GM12878 (cell line): ENCODE measurements around the gene RPL21. TPM values are rescaled to one million over a fixed set of nuclear protein-coding genes. Genes with fewer than 3 reads are reported as not detected.

Source experiments
- ATAC-seq: fragments of 200-7000 bp; cut with Tn5 transposase; 3 replicates; pipeline ENCODE4 v1.9.1; 2020; ENCODE audit warnings: mild to moderate bottlenecking, moderate library complexity
- BruUV-seq: library from RNA; stranded (reverse); fragments of 400-500 nt; replicated peaks from 2 replicates; lab custom pipeline; 2021; lab: Mats Ljungman, UMichigan
- CTCF ChIA-PET: fragments of 300-600 bp; sonication (Branson Sonifier 250); formaldehyde crosslinking; extraction: SDS; loops from one replicate; lab custom pipeline; 2021; ENCODE audit warnings: inconsistent platforms; lab: Yijun Ruan, JAX
- POLR2A ChIA-PET: fragments of 350-600 bp; formaldehyde crosslinking; extraction: SDS; loops from one replicate; lab custom pipeline; 2021; ENCODE audit warnings: inconsistent platforms; lab: Charles Lee
- RAD21 ChIA-PET: fragments of 300-600 bp; sonication (Branson Sonifier 250); formaldehyde crosslinking; loops from one replicate; lab custom pipeline; 2023; ENCODE audit warnings: antibody characterized with exemption; ENCODE audit not compliant: unreplicated experiment; lab: Charles Lee
- SMC1A ChIA-PET: fragments of 300-600 bp; sonication (Branson Sonifier 250); formaldehyde crosslinking; loops from one replicate; lab custom pipeline; 2023; ENCODE audit not compliant: unreplicated experiment, uncharacterized antibody; lab: Charles Lee
- DNase-seq: peaks from one replicate; pipeline ENCODE4 v3.0.0-alpha.2; 2011; ENCODE audit warnings: low read depth, low spot score
- FAIRE-seq: peaks from 3 replicates; lab custom pipeline; 2011; peaks lifted over from hg19 to GRCh38; lab: Jason Lieb, UNC
- H2AFZ ChIP-seq: 2 replicates; pipeline ENCODE4 v1.6.0; 2011; ENCODE audit warnings: low read depth, low read length, control low read depth; ENCODE audit not compliant: control insufficient read depth
- H3K27ac ChIP-seq: 2 replicates; pipeline ENCODE4 v1.5.1; 2011; ENCODE audit warnings: control low read depth; ENCODE audit not compliant: control insufficient read depth, insufficient read depth
- H3K27me3 ChIP-seq, 2 experiments: replicated peaks in 1 of 2; 2 replicates each; pipeline versions ENCODE4 v1.6.0 to v1.6.1; 2011; ENCODE audit warnings: low read length in 1 of 2; ENCODE audit not compliant: control insufficient read depth in 2 of 2, insufficient read depth in 2 of 2
- H3K36me3 ChIP-seq, 2 experiments: 2 replicates each; pipeline ENCODE4 v1.5.1; 2011; ENCODE audit warnings: low read length in 1 of 2; ENCODE audit not compliant: control insufficient read depth in 2 of 2, insufficient read depth in 2 of 2
- H3K4me1 ChIP-seq: 2 replicates; pipeline ENCODE4 v1.6.1; 2011; ENCODE audit warnings: mild to moderate bottlenecking, low read length, moderate library complexity, mixed read lengths; ENCODE audit not compliant: control insufficient read depth, insufficient read depth
- H3K4me2 ChIP-seq: 2 replicates; pipeline ENCODE4 v1.6.0; 2011; ENCODE audit warnings: control low read depth; ENCODE audit not compliant: control insufficient read depth, insufficient read depth
- H3K4me3 ChIP-seq: fragments of 200-600 bp; sonication (generic); 2 replicates; pipeline ENCODE4 v1.5.1; 2016
- H3K79me2 ChIP-seq: 2 replicates; pipeline ENCODE4 v1.6.0; 2011; ENCODE audit warnings: low read length; ENCODE audit not compliant: control insufficient read depth, insufficient read depth
- H3K9ac ChIP-seq: 2 replicates; pipeline ENCODE4 v1.8.0; 2011; ENCODE audit warnings: low read length, control low read depth, mixed read lengths; ENCODE audit not compliant: control insufficient read depth, insufficient read depth
- H3K9me3 ChIP-seq: replicated peaks from 3 replicates; pipeline ENCODE4 v1.5.1; 2011; ENCODE audit warnings: mild to moderate bottlenecking, low read length; ENCODE audit not compliant: control insufficient read depth, insufficient read depth
- H4K20me1 ChIP-seq: 2 replicates; pipeline ENCODE4 v1.6.0; 2011; ENCODE audit not compliant: control insufficient read depth, insufficient read depth
- CBFB ChIP-seq: IDR thresholded peaks from 2 replicates; pipeline ENCODE4 v1.6.1; 2016; ENCODE audit warnings: antibody characterized with exemption, low read depth
- FOS ChIP-seq: IDR thresholded peaks from 3 replicates; pipeline ENCODE4 v1.6.1; 2011; ENCODE audit warnings: borderline replicate concordance; ENCODE audit not compliant: insufficient read length; ENCODE audit errors: extremely low read depth
- KLF5 ChIP-seq: fragments of 450-650 bp; IDR thresholded peaks from 2 replicates; pipeline ENCODE4 v1.6.1; 2014; ENCODE audit warnings: mild to moderate bottlenecking; ENCODE audit not compliant: partially characterized antibody
- POU2F2 ChIP-seq: IDR thresholded peaks from 3 replicates; pipeline ENCODE4 v1.6.1; 2011; ENCODE audit warnings: low read depth, mild to moderate bottlenecking, low read length, borderline replicate concordance
- RBBP5 ChIP-seq: fragments of 200-600 bp; sonication (generic); conservative IDR thresholded peaks from 2 replicates; pipeline ENCODE4 v1.6.1; 2016
- SIN3A ChIP-seq: IDR thresholded peaks from 2 replicates; pipeline ENCODE4 v1.6.1; 2012; ENCODE audit warnings: low read depth, low read length, improper control_type of control experiment
- SMC3 ChIP-seq: IDR thresholded peaks from 2 replicates; pipeline ENCODE4 v1.6.1; 2011; ENCODE audit warnings: low read length, improper control_type of control experiment, borderline replicate concordance
- SPI1 ChIP-seq: IDR thresholded peaks from 2 replicates; pipeline ENCODE4 v1.6.1; 2011; ENCODE audit warnings: low read depth, mild to moderate bottlenecking, low read length, moderate library complexity, borderline replicate concordance; ENCODE audit not compliant: insufficient read depth
- STAT3 ChIP-seq: IDR thresholded peaks from 2 replicates; pipeline ENCODE4 v1.6.1; 2011; ENCODE audit warnings: low read depth, low read length, improper control_type of control experiment
- TAF1 ChIP-seq: IDR thresholded peaks from 2 replicates; pipeline ENCODE4 v1.6.1; 2011; ENCODE audit warnings: mild to moderate bottlenecking, low read depth, low read length, borderline replicate concordance
- TCF7 ChIP-seq: IDR thresholded peaks from 2 replicates; pipeline ENCODE4 v1.6.1; 2014; ENCODE audit warnings: antibody characterized with exemption, borderline replicate concordance
- ZBTB11 ChIP-seq: fragments of 450-650 bp; formaldehyde crosslinking; IDR thresholded peaks from 2 replicates; pipeline ENCODE4 v1.5.0; 2022; ENCODE audit warnings: mild to moderate bottlenecking, missing genetic modification characterization
- ZBTB33 ChIP-seq: fragments of 450-650 bp; IDR thresholded peaks from 2 replicates; pipeline ENCODE4 v1.6.1; 2017; ENCODE audit warnings: mild to moderate bottlenecking
- ZBTB4 ChIP-seq: fragments of 450-650 bp; formaldehyde crosslinking; IDR thresholded peaks from 2 replicates; pipeline ENCODE4 v1.4.0; 2022; ENCODE audit warnings: mild to moderate bottlenecking, moderate library complexity
- ZNF274 ChIP-seq: IDR thresholded peaks from one replicate; pipeline ENCODE4 v1.8.0; 2011; ENCODE audit not compliant: insufficient read length, insufficient read depth
- WGBS: methylation state at CpG from one replicate; pipeline ENCODE4 v1.1.6; 2016; ENCODE audit warnings: low lambda C conversion rate; ENCODE audit not compliant: insufficient replicate concordance, insufficient coverage; ENCODE audit errors: missing lambda C conversion rate; 5-methylcytosine and 5-hydroxymethylcytosine counted together
- in situ Hi-C: fragments of 300-500 bp; cut with MboI; formaldehyde crosslinking; loops from 9 replicates; pipeline ENCODE4 v1.14.3; 2018; ENCODE audit warnings: mixed read lengths
- intact Hi-C: fragments of 100-400 bp; cut with micrococcal nuclease; formaldehyde crosslinking; loops from one replicate; pipeline ENCODE4 v1.14.2; 2022; ENCODE audit not compliant: unreplicated experiment
- polyA plus RNA-seq, 11 experiments: library from polyadenylated mRNA; depleted of rRNA in 4 of 11; unstranded in 6 of 11; stranded (reverse) in 5 of 11; fragments of >200 nt; fragmentation: Nextera tagmentation in 4 of 11; fragmentation: Illumina TruSeq in 1 of 11; extraction: Ambion mirVana in 4 of 11; extraction: Trizol in 1 of 11; gene quantifications; 1 replicate in 1 of 11; 2 replicates in 10 of 11; pipeline versions ENCODE4 v1.2.1 to v1.2.3, GENCODE V29; 2011 to 2016; ENCODE audit warnings: inconsistent platforms in 2 of 11, missing spikeins in 2 of 11, low read depth in 1 of 11
- total RNA-seq, 4 experiments: library from RNA; depleted of rRNA in 3 of 4; stranded (reverse); fragments of >200 nt in 3 of 4; fragmentation: Illumina TruSeq in 1 of 4; extraction: Trizol in 1 of 4; gene quantifications; 2 replicates each; pipeline versions ENCODE4 v1.2.1 to v1.2.3, GENCODE V29; 2013 to 2021

The RPL21 gene
- total and polyA plus RNA-seq, 10 of the 15 experiments (the other 5 are each of a cell fraction or from before 2014, with no cell fraction given), result 817 to 9,760 (median 1,698) TPM

- Histone ChIP-seq H3K36me3 (no peaks in the 10 kb centered on the region), H4K20me1 (no peaks in the 10 kb centered on the region), H3K79me2 (no peaks in the 10 kb centered on the region), H3K4me1 (no peaks in the 10 kb centered on the region), H3K27me3 (no peaks in the 10 kb centered on the region), H3K9ac (no peak overlapping the region), H3K9me3 (no peaks in the 10 kb centered on the region; the same call in 2 of the 3 replicates), H3K27ac (no peak overlapping the region), H3K4me3 (no peak overlapping the region), H2AFZ (no peak overlapping the region), H3K4me2 (no peak overlapping the region)
- in situ Hi-C loops, result no loop called here
- no peak for DNase-seq
- ChIA-PET POLR2A (no interaction called here), CTCF (interaction anchor here (0.9 to 3.2 kb wide), 2 partner anchors 127 to 223 kb away, joined by 3 to 15 read pairs; no protein-coding TSS in a partner anchor), RAD21 (interaction anchor here (0.6 to 0.7 kb wide), 2 partner anchors 76 to 168 kb away, joined by 3 read pairs; no protein-coding TSS in a partner anchor), SMC1A (interaction anchor here (0.6 kb wide), 1 partner anchor 10 kb away, joined by 3 read pairs; no protein-coding TSS in a partner anchor)
- no peak for FAIRE-seq
- BruUV-seq, result no TSS peak
- WGBS, result 100% methylated on average over 1 of the region's 1 CpG
- intact Hi-C loops, result no loop called here
- ATAC-seq, result no peak
- TF ChIP-seq KLF5 (no peak), RBBP5 (no peak), SMC3 (no peak), STAT3 (no peak), SIN3A (no peak), CBFB (no peak), SPI1 (no peak), FOS (no peak), ZBTB4 (no peak), ZBTB33 (no peak), POU2F2 (no peak), ZBTB11 (CRISPR knock-in tag) (no peak), TCF7 (no peak), ZNF274 (no peak), TAF1 (no peak)
Observed at GRCh38 chr13:27208514-27208913, 42.8 kb upstream of the RPL21 start.
